Pulmonary artery endothelial cell (primary cell): ENCODE measurements around the gene DPH2. TPM values are rescaled to one million over a fixed set of nuclear protein-coding genes. Genes with fewer than 3 reads are reported as not detected.

Experiments used
- DNase-seq: peaks from one replicate; pipeline ENCODE4 v3.0.0-alpha.2; 2011; ENCODE audit warnings: low read depth, low spot score
- total RNA-seq: library from RNA; depleted of rRNA; stranded (reverse); fragments of >200 nt; gene quantifications from 2 replicates; pipeline ENCODE4 v1.2.3, GENCODE V29; 2014

The DPH2 gene
- total RNA-seq, 1 donor from 2014 or later = 25.9 TPM

DNA sequence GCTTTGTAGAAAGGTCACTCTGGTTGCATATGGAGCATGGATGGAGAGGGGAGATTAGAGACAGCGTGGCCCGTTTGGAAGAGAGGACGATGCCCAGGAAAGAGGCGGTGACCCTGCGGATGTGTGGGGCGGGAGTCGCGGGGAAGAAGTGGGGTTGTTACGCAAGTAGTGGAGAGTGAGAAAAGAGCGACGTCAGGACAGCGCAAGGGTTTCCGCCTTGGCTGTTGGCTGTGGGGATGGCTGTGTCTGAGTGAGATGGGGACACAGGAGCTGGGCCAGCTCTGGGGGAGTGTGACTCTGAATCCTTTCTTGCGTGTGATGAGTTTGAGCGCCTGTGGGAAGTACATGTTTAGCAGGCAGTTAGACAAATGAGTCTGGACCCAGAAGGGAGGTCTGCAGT lies 13.0 kb downstream of the DPH2 start:
- no peak for DNase-seq

- DNase-seq = no peak
Measured at GRCh38 chr1:43983253-43983899, 13.6 kb downstream of the DPH2 start.

- DNase-seq = no peak
Measured at GRCh38 chr1:43984855-43985254, 15.0 kb downstream of the DPH2 start.

DNA sequence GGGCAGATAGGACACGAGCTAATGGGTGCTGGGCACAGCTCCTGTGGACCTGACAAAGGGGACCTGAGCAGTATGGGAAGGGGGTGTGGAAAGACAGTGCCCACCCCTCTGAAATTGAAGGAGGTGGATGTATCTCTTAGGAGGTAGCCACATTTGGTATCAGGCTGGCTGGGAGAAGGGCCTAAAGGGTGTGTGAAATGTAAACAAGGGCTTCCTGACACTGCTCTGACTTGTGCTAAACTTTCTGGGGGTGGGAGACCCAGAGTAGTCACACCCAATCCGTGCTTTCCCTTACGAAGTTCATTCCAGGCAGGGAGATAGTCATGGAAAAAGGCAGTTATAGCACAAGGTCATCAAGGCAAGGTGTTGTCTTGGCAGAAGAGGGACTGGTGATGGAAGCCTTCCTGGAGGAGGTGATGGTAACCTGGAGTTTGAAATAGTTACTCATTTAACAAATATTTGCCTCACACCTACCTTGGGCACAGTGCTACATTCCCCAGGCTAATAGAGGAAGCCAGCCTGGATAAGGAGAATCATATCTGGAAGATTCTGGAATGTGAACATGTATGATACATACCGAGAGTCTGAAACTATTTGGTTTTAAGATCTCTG lies 16.3 kb downstream of the DPH2 start:
- no peak for DNase-seq

GRCh38 chr1:43986712-43987111 lies 16.9 kb downstream of the DPH2 start:
- DNase-seq = no peak

GRCh38 chr1:43987159-43987902 lies 17.5 kb downstream of the DPH2 start:
- no peak for DNase-seq

DNA sequence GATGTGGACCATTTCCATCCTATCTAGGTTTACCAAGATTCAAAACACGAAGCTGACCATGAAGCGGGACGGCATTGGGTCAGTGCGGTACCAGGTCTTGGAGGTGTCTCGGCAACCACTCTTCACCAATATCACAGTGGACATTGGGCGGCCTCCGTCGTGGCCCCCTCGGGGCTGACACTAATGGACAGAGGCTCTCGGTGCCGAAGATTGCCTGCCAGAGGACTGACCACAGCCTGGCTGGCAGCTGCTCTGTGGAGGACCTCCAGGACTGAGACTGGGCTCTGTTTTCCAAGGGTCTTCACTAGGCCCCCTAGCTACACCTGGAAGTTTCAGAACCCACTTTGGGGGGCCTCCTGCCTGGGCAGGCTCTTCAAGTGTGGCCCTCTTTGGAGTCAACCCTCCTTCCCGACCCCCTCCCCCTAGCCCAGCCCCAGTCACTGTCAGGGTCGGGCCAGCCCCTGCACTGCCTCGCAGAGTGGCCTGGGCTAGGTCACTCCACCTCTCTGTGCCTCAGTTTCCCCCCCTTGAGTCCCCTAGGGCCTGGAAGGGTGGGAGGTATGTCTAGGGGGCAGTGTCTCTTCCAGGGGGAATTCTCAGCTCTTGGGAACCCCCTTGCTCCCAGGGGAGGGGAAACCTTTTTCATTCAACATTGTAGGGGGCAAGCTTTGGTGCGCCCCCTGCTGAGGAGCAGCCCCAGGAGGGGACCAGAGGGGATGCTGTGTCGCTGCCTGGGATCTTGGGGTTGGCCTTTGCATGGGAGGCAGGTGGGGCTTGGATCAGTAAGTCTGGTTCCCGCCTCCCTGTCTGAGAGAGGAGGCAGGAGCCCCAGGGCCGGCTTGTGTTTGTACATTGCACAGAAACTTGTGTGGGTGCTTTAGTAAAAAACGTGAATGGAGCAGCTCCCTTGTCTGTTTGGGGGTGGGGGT lies 20.7 kb downstream of the DPH2 start:
- DNase-seq = no peak

- no peak for DNase-seq
Measured at GRCh38 chr1:43991200-43991475, 21.3 kb downstream of the DPH2 start.

DNA sequence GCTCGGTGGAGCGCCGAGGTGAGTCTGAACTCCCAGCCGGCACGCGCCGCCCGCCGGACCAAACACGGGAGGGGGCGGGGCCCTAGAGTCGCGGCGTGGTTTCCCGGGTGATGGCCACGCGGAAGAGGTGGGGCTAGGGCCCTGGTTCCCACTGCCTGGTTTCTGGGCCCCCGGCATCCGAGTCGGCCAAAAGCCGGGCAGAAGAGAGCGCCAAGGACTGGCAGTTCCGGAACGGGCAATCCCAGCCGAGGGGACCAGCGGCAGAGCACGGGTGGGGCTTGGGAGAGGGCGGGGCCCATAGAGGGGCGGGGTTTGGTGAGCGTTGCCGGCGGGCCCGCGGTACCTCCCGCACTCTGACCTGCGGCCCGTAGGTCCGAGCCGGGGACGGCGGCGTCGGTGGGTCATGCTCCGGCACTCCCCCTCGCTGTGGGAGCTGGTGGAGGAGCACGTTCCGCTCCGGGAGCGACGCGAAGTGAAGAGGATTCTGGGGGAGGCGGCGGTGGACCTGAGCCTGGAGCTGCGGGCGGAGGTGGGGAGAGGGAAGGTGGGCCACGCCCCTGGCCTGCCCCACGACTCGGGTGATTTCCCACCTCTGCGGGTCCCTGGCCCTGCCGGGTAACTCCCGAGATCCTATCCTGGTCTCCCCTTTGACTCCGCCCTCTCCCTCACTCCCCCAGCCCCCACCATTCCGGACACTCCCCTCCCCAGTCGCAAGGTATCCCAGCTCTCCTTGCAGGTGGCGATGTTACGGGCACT lies 21.8 kb downstream of the DPH2 start, which contains the start of gene CCDC24:
CCDC24 (plus strand) TSS at position 124 of the 756 bp plus-strand sequence; CDS start at position 404, 280 bp downstream.
- DNase-seq = no peak

DNA sequence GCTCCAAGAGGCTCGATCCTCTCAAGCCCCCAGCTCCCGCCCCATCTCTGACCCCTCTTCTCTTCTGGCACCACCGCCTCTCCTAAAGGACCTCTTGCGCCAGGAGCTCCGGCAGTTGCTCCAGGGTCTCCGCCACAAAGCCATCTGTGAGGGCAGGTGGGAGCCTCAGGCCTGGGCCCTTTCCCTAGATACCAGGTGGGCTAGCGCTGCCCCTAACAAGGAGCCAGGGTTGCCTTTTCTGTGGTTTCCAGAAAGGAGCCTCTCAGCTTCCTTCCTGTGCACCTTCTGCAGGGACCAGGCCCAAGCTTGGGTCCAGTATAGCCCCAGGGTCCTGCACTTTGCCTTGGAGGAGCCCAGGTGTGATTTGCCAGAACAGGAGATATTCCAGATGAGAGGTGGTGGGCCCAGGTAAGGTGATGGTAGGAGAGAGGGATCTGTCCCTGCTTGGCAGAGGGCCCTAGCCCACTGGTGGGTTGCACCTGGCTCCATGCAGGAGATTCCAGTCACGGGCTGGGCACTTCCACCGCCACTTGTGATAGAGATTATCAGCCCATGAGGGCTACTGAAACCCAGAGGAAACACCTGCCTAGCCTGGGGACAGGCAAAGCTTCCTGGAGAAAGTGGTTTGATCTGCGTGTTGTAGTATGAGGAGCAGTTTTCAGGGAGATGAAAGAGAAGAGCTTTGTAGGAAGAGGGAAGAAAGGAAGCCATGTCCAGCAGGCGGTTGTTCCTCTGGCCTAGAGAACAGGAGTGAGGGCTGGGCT lies 22.6 kb downstream of the DPH2 start:
- no peak for DNase-seq

DNA sequence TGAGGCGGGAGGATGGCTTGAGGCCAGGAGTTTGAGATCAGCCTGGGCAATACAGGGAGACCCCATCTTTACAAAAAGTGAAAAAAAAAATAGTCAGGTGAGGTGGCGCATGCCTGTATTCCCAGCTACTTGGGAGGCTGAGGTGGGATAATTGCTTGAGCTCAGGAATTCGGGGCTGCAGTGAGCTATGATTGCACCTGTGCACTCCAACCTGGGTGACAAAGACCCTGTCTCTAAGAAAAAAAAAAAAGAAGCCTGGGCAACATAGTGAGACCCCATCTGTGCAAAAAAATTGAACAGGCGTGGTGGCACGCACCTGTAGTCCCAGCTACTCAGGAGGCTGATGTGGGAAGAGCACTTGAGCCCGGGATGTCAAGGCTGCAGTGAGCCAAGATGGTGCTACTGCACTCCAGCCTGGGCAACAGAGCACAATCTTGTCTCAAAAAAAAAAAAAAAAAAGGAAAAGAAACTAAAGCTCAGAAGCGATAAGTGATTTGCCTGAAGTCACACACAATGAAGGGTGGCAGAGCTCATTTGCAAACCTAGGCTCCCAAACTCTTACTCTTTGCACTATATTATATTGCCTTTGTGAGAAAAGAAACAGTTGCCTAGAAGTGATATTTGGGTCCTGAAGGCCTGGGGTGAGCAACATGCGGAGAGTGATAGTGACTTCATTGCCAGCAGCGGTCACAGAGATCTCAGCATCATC lies 23.6 kb downstream of the DPH2 start:
- DNase-seq = no peak

DNA sequence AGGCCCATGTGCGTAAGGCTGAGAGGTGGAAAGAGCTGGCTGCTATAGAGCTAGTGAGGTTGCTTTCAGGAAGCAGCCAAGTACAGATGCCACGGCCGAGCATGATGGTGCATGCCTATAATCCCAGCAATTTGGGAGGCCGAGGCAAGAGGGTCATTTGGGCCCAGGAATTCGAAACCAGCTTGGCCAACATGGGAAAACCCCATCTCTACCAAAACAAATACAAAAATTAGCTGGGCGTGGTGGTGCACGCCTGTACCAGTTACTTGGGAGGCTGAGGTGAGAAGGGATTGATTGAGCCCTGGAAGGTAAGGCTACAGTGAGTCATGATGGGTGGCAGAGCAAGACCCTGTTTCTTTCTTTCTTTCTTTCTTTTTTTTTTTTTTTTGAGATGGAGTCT lies 24.3 kb downstream of the DPH2 start:
- no peak for DNase-seq

- DNase-seq = no peak
Measured at GRCh38 chr1:43994794-43995790, 25.3 kb downstream of the DPH2 start.

GRCh38 chr1:43995984-43996732 lies 26.3 kb downstream of the DPH2 start:
- no peak for DNase-seq

DNA sequence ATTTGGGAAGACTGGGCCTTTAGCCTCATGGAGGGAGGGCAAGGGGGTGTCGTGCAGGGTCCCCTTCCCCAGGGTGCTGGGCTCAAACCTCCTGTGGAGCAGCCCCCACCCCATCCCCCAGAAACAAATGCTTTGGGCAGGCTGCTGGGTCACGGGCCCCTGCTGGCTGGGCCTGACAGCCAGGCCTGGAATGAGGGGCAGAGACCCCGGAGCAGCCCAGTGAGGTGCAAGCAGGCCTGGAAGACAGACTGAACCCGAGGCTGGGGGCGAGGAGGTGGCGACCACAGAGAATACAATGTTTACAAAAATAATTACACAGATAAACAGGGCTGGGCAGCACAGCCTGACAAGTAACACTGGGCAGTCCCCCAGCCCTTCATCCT lies 26.9 kb downstream of the DPH2 start:
- DNase-seq = no peak

DNA sequence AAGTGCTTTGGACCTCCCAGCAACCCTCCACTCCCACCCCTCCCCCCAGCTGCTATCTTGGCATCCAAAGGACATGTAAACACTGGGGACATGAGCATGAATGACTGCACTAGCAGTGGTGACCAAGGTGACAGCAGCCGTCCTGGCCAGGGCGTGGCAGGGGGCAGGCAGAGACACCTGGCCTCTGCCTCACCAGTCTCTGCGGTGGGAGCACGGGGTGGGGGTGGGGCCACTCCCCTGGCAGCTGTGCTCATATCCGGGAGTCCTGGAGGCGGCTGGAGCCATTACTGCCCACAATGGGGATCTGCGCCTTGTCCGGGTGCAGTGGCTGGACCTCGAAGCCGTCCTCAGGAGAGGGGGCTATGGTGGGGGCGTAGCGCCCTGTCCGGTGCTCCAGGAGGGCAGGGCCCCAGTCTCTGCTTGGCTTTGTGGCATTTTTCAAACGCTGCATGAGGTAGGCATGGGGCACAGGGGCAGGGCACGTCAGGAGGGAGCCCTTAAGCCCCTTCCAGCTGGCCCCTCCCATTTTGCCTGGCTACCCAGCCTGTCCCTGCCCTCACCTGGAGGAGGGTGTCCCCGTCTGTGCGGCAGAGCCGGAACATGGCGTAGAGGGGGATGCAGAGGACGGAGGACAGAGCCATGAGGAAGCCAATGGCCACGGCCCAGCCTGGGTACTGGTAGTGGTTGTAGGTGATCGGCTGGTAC lies 27.6 kb downstream of the DPH2 start:
- DNase-seq = no peak

- DNase-seq = no peak
Measured at GRCh38 chr1:43998000-43998378, 28.2 kb downstream of the DPH2 start.
